ENCODE results near the gene MANBA. TPM values are rescaled to one million over a fixed set of nuclear protein-coding genes. Genes with fewer than 3 reads are reported as not detected.
"Not testable (repeated sequence)": the region's sequence is repeated elsewhere in the genome, so short reads cannot be mapped to it uniquely, and the experiment has no call there.

The MANBA gene
- total RNA-seq, 2 donors from 2014 or later, result 20.0 to 27.0 TPM

GRCh38 chr4:102631616-102632015 lies 129.2 kb downstream of the MANBA start:
- no peaks in the 10 kb centered on the region for H3K9me3 ChIP-seq (ENCODE audit: control insufficient read depth, low read length, poor library complexity, severe bottlenecking)
- ATAC-seq (no peak), DNase-seq (no peak)
- Mint-ChIP-seq H3K36me3 (ENCODE audit: low read depth) (no peaks in the 10 kb centered on the region), H3K27me3 (no peaks in the 10 kb centered on the region), H3K27ac (peak overlapping the region; percentile 94), H3K4me3 (peak overlapping the region; percentile 83), H3K4me1 (peaks cover 34% of the 10 kb centered on the region)

- H3K4me1 Mint-ChIP-seq, result peaks cover 43% of the 10 kb centered on the region
- H3K9me3 ChIP-seq (ENCODE audit: control insufficient read depth, low read length, poor library complexity, severe bottlenecking), result no peaks in the 10 kb centered on the region
- no peaks in the 10 kb centered on the region for H3K27me3 Mint-ChIP-seq
- DNase-seq, result no peak
- ATAC-seq, result no peak
- no peak overlapping the region for H3K4me3 Mint-ChIP-seq
- no peaks in the 10 kb centered on the region for H3K36me3 Mint-ChIP-seq (ENCODE audit: low read depth)
- H3K27ac Mint-ChIP-seq, result peak overlapping the region; percentile 94
These were observed 131.1 kb downstream of the MANBA start for GRCh38 chr4:102629673-102630072.

GRCh38 chr4:102627831-102628523 lies 132.8 kb downstream of the MANBA start:
- DNase-seq (no peak), ATAC-seq (no peak)
- Mint-ChIP-seq H3K27me3 (no peaks in the 10 kb centered on the region), H3K4me1 (peaks cover 50% of the 10 kb centered on the region), H3K27ac (peak overlapping the region; percentile 37), H3K36me3 (ENCODE audit: low read depth) (no peaks in the 10 kb centered on the region), H3K4me3 (no peak overlapping the region)
- no peaks in the 10 kb centered on the region for H3K9me3 ChIP-seq (ENCODE audit: control insufficient read depth, low read length, poor library complexity, severe bottlenecking)

GRCh38 chr4:102625232-102625930 lies 135.4 kb downstream of the MANBA start:
- Mint-ChIP-seq H3K27ac (peak overlapping the region; percentile 89), H3K27me3 (no peaks in the 10 kb centered on the region), H3K36me3 (ENCODE audit: low read depth) (no peaks in the 10 kb centered on the region), H3K4me3 (peak overlapping the region; percentile 95), H3K4me1 (peaks cover 50% of the 10 kb centered on the region)
- DNase-seq, result peak; percentile 38 to 54 (median 44)
- peak; percentile 95 for ATAC-seq
- no peaks in the 10 kb centered on the region for H3K9me3 ChIP-seq (ENCODE audit: control insufficient read depth, low read length, poor library complexity, severe bottlenecking)

- Mint-ChIP-seq H3K27ac (peak overlapping the region; percentile 89), H3K4me3 (no peak overlapping the region), H3K27me3 (no peaks in the 10 kb centered on the region), H3K36me3 (ENCODE audit: low read depth) (no peaks in the 10 kb centered on the region), H3K4me1 (peaks cover 46% of the 10 kb centered on the region)
- H3K9me3 ChIP-seq (ENCODE audit: control insufficient read depth, low read length, poor library complexity, severe bottlenecking), result no peaks in the 10 kb centered on the region
- DNase-seq (no peak), ATAC-seq (no peak)
These were observed 136.3 kb downstream of the MANBA start for GRCh38 chr4:102624505-102624904.

- no peak overlapping the region for H3K4me3 Mint-ChIP-seq
- no peak for DNase-seq
- no peaks in the 10 kb centered on the region for H3K36me3 Mint-ChIP-seq (ENCODE audit: low read depth)
- H3K9me3 ChIP-seq (ENCODE audit: control insufficient read depth, low read length, poor library complexity, severe bottlenecking), result no peaks in the 10 kb centered on the region
- H3K27ac Mint-ChIP-seq, result no peak overlapping the region
- peaks cover 43% of the 10 kb centered on the region for H3K4me1 Mint-ChIP-seq
- no peak for ATAC-seq
- no peaks in the 10 kb centered on the region for H3K27me3 Mint-ChIP-seq
These were observed 137.1 kb downstream of the MANBA start for GRCh38 chr4:102623622-102624021.

- Mint-ChIP-seq H3K4me1 (peaks cover 41% of the 10 kb centered on the region), H3K27ac (peak overlapping the region; percentile 27), H3K4me3 (no peak overlapping the region)
These were observed 139.9 kb downstream of the MANBA start for GRCh38 chr4:102620697-102621497.

GRCh38 chr4:102619776-102620631 lies 140.8 kb downstream of the MANBA start:
- not testable (repeated sequence) for H3K36me3 Mint-ChIP-seq (ENCODE audit: low read depth); DNase-seq; H3K4me3 Mint-ChIP-seq; H3K9me3 ChIP-seq (ENCODE audit: control insufficient read depth, low read length, poor library complexity, severe bottlenecking); H3K27me3 Mint-ChIP-seq
- peak; percentile 18 for ATAC-seq
- peak overlapping the region; percentile 78 for H3K27ac Mint-ChIP-seq
- peaks cover 41% of the 10 kb centered on the region for H3K4me1 Mint-ChIP-seq

More at GRCh38 chr4:102620697-102621497, 139.9 kb downstream of the MANBA start:
- no peaks in the 10 kb centered on the region for H3K9me3 ChIP-seq (ENCODE audit: control insufficient read depth, low read length, poor library complexity, severe bottlenecking)
- ATAC-seq (peak; percentile 41), DNase-seq (no peak)
- Mint-ChIP-seq H3K27me3 (no peaks in the 10 kb centered on the region), H3K36me3 (ENCODE audit: low read depth) (peaks cover 3% of the 10 kb centered on the region)

- Mint-ChIP-seq H3K36me3 (ENCODE audit: low read depth) (peaks cover 16% of the 10 kb centered on the region), H3K27ac (peak overlapping the region; percentile 78), H3K4me1 (peaks cover 42% of the 10 kb centered on the region)
- not testable (repeated sequence) for ATAC-seq; H3K27me3 Mint-ChIP-seq; H3K9me3 ChIP-seq (ENCODE audit: control insufficient read depth, low read length, poor library complexity, severe bottlenecking); DNase-seq; H3K4me3 Mint-ChIP-seq
These were observed 141.7 kb downstream of the MANBA start for GRCh38 chr4:102619021-102619420.

GRCh38 chr4:102616636-102617035 lies 144.1 kb downstream of the MANBA start:
- Mint-ChIP-seq H3K36me3 (ENCODE audit: low read depth) (peaks cover 26% of the 10 kb centered on the region), H3K27ac (peak overlapping the region; percentile 98), H3K4me3 (no peak overlapping the region), H3K4me1 (peaks cover 54% of the 10 kb centered on the region), H3K27me3 (no peaks in the 10 kb centered on the region)
- ATAC-seq (no peak), DNase-seq (no peak)
- H3K9me3 ChIP-seq (ENCODE audit: control insufficient read depth, low read length, poor library complexity, severe bottlenecking), result no peaks in the 10 kb centered on the region

- H3K9me3 ChIP-seq (ENCODE audit: control insufficient read depth, low read length, poor library complexity, severe bottlenecking), result no peaks in the 10 kb centered on the region
- Mint-ChIP-seq H3K27me3 (no peaks in the 10 kb centered on the region), H3K36me3 (ENCODE audit: low read depth) (peaks cover 29% of the 10 kb centered on the region), H3K4me1 (peaks cover 56% of the 10 kb centered on the region), H3K4me3 (peak overlapping the region; percentile 93), H3K27ac (peak overlapping the region; percentile 98)
- ATAC-seq, result peak; percentile 26
- no peak for DNase-seq
These were observed 146.0 kb downstream of the MANBA start for GRCh38 chr4:102614801-102615200.

- peak overlapping the region; percentile 98 for H3K27ac Mint-ChIP-seq
- no peaks in the 10 kb centered on the region for H3K9me3 ChIP-seq (ENCODE audit: control insufficient read depth, low read length, poor library complexity, severe bottlenecking)
- ATAC-seq (peak; percentile 79), DNase-seq (peak in 1 of 3 donors; percentile 21)
- peaks cover 32% of the 10 kb centered on the region for H3K36me3 Mint-ChIP-seq (ENCODE audit: low read depth)
- peak overlapping the region; percentile 93 for H3K4me3 Mint-ChIP-seq
- H3K4me1 Mint-ChIP-seq, result peaks cover 60% of the 10 kb centered on the region
- H3K27me3 Mint-ChIP-seq, result no peaks in the 10 kb centered on the region
These were observed 147.9 kb downstream of the MANBA start for GRCh38 chr4:102612824-102613366.
